Epithelial cell of umbilical artery (primary cell): ENCODE results near the gene ZNG1A. TPM values are rescaled to one million over a fixed set of nuclear protein-coding genes. Genes with fewer than 3 reads are reported as not detected.

Experiments used
- total RNA-seq: library from RNA; depleted of rRNA; stranded (reverse); fragments of >200 nt; gene quantifications from 2 replicates; pipeline ENCODE4 v1.2.3, GENCODE V29; 2014

ZNG1A gene
- 33.5 and 43.6 TPM in 2 replicates for total RNA-seq

GRCh38 chr9:178970-179383 is at the start of gene ZNG1A:
Gene ZNG1A, minus strand, starts transcription at chr9:179056. Its CDS starts 87 bp downstream, at chr9:178969.

GRCh38 chr9:214648-215493 is 36.0 kb upstream of the ZNG1A start, which contains the start of gene DOCK8:
Gene DOCK8, plus strand, starts transcription at chr9:214865. Its CDS starts 112 bp downstream, at chr9:214977.

GRCh38 chr9:117995-118467 is 60.8 kb downstream of the ZNG1A start, which contains the start of gene FOXD4:
Gene FOXD4, minus strand, starts transcription at chr9:118417. Its CDS starts 298 bp downstream, at chr9:118119.

Other genes starting within 250 kb of the ZNG1A start
- 3.5 and 3.6 TPM in 2 replicates for gene WASHC1, start 149.6 kb downstream of the ZNG1A start, total RNA-seq
- not detected in 2 replicates for gene FOXD4, start 60.6 kb downstream of the ZNG1A start, total RNA-seq
- gene DOCK8, start 35.8 kb upstream of the ZNG1A start, total RNA-seq = 0.46 and 1.3 TPM in 2 replicates